GM19397 (cell line): ENCODE results near the gene PRKAR1B.
"Not testable (repeated sequence)": the region's sequence is repeated elsewhere in the genome, so short reads cannot be mapped to it uniquely, and the experiment has no call there.

ENCODE experiments used
- ATAC-seq: cut with Tn5 transposase; IDR thresholded peaks from one replicate; pipeline ENCODE4 v1.9.1; 2021; ENCODE audit warnings: mild to moderate bottlenecking, moderate library complexity; ENCODE audit not compliant: unreplicated experiment

PRKAR1B gene

DNA sequence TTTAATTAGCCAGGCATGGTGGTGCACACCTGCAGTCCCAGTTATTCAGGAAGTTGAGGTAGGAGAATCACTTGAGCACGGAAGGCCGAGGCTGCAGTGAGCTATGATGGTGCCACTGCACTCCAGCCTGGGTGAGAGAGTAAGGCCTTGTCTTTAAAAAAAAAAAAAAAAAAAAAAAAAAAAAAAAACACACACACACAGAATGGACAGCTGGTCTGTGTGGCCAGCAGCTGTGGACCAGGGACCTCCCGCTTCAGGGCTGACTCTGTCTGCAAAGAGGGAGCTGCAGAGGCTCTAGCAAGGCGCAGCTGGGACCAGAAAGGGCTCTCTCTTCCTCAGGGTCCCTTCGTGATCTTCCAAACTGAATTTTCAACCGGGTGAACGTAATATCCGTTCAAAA is 54.2 kb downstream of the PRKAR1B start:
- ATAC-seq = no peak

DNA sequence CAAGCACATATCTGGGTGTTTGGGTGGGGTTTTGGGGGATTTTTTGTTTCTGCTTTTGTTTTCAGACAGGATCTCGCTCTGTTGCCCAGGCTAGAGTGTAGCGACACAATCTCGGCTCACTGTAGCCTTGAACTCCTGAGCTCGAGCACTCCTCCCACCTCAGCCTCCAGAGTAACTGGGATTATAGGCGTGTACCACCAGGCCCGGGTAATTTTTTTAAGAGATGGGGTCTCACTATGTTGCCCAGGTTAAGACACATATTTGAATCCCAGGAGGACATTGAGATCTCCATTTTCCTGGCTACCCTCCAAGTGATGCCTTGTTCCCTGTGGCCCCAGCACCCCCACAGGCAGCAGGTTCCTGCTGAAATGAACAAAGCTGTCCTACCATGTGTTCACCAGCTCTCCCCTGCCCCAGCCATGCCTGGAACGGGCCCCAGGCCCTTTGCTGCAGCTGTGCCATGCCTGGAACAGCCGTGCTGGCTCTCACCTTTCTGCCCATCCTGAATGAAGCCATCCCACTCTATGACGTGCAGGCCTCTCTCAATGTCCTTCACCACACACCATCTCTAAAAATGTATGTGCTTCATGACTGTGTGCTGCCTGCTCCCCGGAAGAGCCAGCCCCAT is 55.6 kb downstream of the PRKAR1B start:
- ATAC-seq = no peak

DNA sequence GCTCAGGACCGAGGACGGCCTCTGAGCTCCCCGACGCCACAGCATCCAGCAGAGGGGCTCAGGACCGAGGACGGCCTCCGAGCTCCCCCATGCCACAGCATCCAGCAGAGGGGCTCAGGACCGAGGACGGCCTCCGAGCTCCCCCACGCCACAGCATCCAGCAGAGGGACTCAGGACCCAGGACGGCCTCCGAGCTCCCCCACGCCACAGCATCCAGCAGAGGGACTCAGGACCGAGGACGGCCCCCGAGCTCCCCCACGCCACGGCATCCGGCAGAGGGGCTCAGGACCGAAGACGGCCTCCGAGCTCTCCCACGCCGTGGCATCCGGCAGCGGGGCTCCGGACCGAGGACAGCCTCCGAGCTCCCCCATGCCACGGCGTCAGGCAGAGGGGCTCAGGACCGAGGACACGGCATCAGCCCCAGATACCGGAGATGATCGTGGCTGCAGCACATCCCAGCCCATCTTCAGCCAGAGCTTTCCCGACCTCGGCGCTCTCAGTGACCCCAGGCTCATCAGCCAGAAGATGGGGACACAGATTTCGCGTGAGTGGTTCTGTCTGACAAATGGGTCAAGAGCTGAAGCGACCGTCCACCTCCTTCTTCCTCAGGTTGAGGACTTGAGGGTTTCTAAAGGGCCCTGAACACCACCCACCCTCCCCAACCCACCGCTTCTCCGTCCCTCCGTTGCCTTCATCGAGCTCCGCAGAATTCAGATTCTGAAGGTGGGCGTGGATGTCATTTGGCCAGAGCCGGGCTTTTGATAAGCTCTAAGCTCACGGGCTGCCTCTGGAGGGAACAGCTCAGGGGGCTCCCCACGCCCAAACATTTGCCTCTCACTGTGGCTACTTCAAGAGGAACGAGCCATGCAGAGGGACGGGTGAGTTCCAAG is 56.3 kb downstream of the PRKAR1B start:
- no peak for ATAC-seq

DNA sequence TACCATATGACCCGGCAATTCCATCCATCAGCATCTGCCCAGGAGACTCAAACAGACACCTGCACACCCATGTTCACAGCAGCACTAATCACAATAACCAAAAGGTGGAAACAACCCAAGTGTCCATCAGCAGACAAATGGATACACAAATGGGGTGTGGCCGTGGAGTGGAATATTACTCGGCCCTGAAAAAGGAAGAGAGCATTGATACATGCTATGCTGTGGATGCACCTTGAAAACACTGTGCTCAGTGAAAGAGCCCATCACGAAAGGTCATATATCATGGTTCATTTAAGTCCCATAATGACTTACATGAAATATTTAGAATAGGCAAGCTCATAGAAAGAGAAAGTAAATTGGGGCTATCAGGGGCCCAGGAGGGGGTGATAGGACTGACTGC is 58.1 kb downstream of the PRKAR1B start:
- no peak for ATAC-seq

DNA sequence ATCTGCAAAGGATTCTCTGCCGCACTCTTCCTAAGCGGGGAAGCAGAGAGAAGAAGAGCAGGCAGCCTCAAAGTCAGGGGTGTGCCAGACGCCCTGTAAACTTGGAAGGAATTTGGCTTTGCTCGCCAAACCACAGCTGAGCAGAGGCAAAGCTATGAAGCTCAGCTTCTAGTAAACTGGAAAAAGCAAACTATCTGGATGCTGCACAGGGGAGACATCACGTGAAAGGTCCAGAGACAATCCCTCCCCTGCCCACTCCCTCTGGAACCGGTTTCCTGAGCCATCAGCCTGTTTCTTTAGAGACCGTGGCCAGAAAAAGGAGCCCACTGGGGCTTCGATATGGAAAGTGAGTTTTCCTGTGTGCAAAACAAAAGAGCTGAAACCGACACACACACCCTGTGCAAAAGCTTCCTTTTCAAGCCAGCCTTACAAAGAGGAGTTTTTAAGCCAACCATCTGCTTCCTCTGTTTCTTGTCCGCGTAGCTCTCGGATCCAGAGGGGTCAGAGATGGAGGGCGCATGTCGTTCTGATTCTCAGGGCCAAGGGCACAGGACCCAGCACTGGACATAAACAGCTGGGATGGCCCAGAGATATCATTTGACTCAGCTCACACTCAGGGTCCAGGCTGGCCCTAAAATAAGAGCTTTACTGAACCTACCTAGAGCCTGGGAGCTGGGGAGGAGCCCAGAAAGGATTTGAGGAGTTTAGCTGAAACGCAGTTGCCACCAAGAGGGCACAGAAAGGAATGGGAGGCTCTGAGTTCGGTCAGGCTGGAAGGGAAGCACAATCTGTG is 58.7 kb downstream of the PRKAR1B start:
- ATAC-seq = no peak

DNA sequence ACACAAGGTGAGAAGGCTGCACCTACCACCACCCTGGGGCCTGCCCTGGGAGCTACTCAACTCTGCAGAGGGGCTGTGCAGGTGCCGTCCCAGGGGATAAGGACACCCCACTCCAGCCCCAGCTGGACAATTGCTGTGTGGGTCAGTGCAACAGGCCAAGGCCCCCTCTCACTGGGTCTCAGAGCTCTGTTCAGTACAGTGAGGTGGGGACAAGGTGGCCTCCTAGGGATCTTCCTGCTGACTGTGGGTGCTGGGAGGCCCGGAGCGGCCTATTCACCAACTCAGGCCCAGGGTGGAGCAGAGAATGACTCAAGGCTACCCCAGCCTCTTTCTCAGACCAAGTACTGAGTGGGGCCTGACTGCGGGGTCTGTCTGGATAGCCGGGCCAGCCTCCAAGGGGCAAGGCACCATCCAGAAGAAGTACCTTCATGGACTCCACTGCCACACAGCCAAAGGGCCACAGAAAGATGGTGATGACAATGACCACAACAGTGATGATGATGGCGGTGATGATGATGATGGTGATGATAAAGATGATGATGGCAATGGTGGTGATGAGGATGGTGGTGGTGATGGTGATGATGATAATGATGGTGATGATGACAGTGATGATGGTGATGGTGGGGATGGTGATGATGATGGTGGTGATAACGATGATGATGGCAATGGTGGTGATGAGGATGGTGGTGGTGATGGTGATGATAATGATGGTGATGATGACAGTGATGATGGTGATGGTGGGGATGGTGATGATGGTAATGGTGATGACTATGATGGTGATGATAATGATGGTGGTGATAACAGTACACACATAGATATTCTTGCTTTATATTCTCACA is 60.4 kb downstream of the PRKAR1B start:
- no peak for ATAC-seq

DNA sequence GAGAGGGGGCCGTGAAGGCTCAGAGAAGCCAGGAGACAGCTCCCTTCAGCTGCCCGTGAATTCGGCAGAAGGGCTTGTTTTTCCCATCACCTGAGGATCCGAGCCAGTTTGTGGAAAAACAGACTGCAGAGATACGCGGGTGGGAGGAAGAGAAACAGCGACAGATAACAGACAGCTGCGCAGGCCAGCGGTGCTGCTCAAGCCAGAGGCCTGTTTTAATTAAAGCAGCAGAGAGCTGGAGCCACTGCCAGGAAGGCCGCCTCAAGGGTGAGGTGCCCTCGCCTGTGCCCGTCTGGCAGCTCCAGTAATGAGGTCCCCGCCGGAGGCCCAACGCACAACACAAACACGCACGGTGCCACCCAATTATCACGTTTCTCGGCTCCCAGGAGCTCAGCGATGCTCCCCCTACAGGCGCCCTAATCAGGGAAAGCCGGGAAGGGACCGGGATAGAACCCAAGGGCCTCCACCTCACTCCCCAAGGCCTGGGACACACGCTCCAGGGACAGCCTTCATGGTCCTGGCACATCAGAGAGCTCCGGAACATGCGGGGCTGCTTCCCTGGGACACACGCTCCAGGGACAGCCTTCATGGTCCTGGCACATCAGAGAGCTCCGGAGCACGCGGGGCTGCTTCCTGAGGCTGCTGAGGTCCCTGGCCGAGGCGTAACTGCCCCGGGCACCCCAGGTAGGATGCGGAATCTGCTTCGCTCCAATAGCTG is 61.2 kb downstream of the PRKAR1B start:
- no peak for ATAC-seq

DNA sequence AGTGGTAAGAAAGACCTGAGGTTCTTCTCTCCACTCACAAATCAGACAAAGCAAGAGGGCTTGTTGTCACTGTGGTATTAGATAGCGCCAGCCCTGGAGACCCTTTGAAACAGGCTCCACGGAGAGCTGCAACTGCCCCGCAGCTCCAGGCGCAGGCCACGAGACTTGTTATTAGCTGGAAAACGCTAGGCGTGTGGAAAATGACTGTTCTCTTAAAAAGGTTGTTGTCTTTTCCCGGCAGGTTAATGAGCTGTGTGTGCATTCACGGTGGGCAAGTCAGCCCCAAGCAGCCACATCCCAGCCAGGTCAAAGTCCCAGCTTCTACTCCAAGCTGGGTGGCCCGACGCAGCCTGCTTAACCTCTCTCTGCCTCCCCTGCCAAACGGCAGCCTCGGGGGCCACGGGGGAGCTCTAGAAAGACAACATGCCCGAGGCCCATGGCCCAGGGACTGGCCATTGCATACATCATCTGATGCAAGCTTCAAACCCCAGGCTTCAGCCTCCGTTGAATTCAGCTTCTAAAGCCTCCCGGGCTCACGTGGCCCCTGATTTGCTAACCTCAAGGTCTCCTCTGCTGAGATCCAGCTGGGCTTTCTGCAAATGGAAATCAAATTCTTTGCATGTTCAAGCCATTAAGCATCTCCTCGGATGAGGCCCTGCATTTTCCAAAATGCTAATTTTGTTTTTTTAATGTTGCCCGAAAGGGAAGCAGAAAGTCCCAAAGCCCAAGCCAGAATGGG is 61.9 kb downstream of the PRKAR1B start:
- no peak for ATAC-seq

DNA sequence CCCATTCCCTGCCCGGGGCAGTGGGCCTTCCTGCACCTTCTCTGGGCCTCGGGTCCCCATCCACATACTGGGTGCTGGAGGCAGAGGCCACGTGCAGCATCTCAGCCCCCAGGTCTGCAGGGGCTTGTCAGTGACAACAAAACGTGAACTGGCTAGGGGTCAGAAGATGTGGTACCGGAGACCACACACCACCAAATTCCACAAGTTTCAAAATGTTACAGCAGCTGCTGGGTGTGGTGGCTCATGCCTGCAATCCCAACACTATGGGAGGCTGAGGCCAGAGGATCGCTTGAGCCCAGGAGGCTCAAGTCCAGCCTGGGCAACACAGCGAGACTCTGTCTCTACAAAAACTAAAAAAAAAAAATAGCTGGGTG is 62.7 kb downstream of the PRKAR1B start:
- ATAC-seq = no peak

DNA sequence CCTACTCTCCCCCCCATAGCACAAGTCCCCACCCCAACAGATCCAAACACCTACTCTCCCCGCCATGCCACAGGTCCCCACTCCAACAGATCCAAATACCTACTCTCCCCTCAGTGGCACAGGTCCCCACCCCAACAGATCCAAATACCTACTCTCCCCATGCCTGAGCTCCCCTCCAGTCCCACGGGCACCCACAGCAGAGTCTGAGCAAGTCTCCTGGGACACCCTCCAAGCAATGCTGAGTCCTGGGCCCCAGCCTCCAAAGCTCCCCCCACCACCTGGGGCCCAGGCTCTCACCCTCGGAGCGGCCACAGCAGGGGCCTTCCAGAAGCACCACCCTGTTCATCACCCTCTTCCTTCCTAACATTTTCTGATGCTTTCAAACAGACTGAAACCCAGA is 64.5 kb downstream of the PRKAR1B start:
- ATAC-seq = no peak

DNA sequence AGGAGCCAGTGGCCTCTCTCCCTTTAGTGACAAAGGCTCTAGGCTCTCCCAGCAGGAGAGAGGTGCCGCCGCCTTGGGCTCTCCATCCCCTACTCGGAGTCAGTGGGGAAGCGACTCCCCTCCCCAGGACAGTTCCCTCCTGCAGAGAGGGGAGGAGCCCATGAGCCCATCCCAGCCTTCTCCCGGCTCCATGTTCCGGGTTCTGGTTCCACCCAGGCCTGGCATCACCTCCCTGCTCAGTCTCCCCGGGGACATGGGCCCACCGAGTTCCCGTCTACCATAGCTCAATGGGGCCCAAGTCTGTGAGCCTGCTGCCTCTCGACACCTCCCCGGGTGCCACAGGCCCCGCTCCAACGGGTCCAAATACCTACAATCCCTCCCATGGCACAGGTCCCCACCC is 67.1 kb downstream of the PRKAR1B start:
- ATAC-seq = no peak

DNA sequence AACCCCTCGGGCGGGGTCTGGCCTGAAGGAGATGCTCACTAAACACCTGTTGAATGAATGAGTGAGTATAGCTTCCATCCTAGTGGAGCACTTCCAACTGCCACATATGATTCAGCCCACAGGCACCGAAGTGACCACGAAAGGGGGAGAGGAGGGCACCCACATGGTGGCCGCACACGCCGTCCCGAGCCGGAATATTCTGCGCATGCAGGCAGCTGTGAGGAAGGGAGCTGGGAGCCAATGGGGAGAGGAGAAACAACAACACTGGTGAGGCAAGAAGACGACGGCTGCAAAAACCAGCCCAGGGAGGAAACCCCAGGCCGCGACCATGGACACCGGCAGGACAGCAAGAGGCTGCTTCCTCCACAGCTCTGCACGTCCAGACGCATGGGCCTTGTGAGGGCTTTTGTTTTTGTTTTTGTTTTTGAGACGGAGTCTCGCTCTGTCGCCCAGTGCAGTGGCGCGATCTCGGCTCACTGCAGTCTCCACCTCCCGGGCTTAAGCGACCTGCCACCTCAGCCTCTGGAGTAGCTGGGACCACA is 67.7 kb downstream of the PRKAR1B start:
- no peak for ATAC-seq

DNA sequence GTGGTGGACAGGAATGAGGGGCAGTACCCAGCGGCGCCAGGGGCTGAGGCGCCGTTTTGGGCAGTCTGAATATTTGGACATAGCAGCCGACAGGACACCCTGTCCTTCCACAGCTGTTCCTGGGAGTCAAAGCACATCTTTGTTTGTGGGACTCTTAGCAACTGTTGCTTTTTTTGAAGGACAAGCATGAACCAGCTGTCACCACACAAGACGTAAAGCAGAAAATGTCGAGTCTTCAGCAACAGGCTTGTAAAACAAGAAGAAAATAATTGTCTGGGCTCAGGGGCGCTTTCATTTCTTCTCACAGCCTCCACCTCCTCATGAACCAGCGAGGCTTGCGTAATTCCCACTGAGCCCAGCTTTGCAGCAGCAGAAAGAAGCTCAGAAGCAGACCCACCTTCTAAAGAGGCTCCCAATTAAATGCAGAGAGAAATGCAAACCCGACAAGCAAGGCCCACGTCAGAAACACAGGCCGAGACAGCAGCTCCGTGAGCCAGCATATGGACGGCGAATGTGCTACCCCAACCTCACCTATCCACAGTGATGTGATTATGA is 69.4 kb downstream of the PRKAR1B start:
- ATAC-seq = no peak

DNA sequence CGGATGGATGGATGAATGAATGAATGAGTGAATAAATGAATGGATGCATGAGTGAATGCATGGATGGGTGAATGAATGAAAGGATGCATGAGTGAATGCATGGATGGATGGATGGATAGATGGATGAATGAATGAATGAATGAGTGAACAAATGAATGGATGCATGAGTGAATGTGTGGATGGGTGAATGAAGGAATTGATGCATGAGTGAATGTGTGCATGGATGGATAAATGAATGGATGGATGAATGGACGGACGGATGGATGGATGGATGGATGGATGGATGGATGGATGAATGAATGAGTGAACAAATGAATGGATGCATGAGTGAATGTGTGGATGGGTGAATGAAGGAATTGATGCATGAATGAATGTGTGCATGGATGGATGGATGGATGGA is 70.1 kb downstream of the PRKAR1B start:
- ATAC-seq = not testable (repeated sequence)

DNA sequence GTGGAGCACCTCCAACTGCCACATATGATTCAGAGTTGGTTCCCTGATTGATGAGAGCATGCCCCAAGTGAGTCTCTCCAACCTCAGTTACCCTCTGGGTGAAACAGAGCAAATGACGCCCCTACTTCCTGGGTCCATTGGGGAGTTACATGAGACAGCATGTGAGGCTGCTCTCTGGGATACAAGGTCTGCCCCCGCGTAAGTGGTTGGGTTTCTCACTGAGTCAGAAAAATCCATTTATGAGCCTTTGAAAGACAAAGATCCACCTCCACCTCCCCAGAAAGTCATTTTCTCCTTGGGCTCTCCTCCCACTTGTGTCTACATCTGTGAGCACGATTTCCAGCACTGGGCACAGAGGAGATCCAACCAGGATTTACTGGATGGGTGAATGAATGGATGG is 71.3 kb downstream of the PRKAR1B start:
- no peak for ATAC-seq

DNA sequence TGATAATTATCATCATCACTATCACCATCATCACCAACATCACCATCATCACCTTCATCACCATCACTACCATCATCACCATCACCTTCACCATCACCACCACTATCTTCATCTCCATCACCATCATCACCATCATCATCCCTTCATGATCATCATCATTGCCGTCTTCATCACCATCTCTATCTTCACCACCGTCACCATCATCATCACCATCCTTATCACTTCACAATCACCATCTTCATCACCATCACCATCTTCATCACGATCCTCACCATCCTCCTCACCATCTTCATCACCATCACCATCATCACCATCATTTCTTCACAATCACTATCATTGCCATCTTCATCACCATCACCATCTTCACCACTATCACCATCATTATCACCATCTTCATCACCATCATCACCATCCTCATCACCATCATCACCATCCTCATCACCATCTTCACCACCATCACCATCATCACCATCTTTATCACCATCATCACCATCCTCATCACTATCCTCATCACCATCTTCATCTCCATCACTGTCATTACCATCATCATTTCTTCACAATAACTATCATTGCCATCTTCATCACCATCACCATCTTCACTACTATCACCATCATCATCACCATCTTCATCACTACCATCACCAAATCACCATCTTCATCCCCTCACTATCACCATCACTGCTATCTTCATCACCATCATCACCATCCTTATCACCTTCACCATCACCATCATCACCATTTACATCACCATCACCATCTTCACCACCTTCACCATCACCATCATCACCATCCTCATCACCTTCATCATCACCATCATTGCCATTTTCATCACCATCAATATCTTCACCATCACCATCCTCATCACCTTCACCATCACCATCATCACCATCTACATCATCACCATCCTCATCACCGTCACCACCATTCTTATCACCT is 73.0 kb downstream of the PRKAR1B start:
- ATAC-seq = no peak

DNA sequence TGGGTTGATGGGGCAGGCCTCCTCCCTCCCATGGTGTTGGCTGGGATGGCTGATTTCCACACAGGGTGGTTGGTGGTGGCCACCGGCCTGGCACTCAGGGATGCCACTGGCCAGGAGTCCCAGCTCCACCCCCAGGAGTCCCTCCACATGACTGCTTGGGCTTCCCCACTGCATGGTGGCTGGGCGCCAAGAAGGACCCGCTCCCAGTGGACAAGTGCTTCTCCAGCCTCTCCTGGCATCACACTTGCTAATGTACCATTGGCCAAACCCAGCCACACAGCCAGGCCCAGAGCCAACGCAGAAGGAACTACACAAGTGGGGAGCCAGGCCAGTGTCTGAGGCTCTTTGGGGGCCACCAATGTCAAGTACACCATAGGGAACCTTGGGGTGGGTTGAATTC is 74.2 kb downstream of the PRKAR1B start:
- ATAC-seq = no peak

DNA sequence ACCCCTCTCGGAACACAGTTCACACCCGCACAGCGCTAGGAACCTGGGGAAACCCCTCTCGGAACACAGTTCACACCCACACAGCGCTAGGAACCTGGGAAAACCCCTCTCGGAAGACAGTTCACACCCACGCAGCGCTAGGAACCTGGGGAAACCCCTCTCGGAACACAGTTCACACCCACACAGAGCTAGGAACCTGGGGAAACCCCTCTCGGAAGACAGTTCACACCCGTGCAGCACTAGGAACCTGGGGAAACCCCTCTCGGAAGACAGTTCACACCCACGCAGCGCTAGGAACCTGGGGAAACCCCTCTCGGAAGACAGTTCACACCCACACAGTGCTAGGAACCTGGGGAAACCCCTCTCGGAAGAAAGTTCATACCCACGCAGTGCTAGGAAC is 74.9 kb downstream of the PRKAR1B start:
- ATAC-seq = not testable (repeated sequence)
